Stimulated activated naive CD8-positive, alpha-beta T cell treated with anti-CD3 and anti-CD28 coated beads, Interleukin-15, Interleukin-2, amounts not matched to agents 100 ng/mL and 50 ng/mL, for 24 hours (primary cell): ENCODE results near the gene CTNNA3.

ENCODE experiments used
- H3K27ac Mint-ChIP-seq: one replicate; pipeline ENCODE4 v1.8.0; 2021; ENCODE audit warnings: mild to moderate bottlenecking, mixed read lengths
- H3K27me3 Mint-ChIP-seq: one replicate; pipeline ENCODE4 v1.8.0; 2021; ENCODE audit warnings: mixed read lengths
- H3K36me3 Mint-ChIP-seq: one replicate; pipeline ENCODE4 v1.8.0; 2021; ENCODE audit warnings: low read depth, mixed read lengths
- H3K4me1 Mint-ChIP-seq: one replicate; pipeline ENCODE4 v1.8.0; 2021; ENCODE audit warnings: low read depth, mixed read lengths
- H3K4me3 Mint-ChIP-seq: one replicate; pipeline ENCODE4 v1.8.0; 2021; ENCODE audit warnings: mild to moderate bottlenecking, mixed read lengths
- H3K9me3 Mint-ChIP-seq: one replicate; pipeline ENCODE4 v1.8.0; 2021; ENCODE audit warnings: mixed read lengths

CTNNA3 gene

DNA sequence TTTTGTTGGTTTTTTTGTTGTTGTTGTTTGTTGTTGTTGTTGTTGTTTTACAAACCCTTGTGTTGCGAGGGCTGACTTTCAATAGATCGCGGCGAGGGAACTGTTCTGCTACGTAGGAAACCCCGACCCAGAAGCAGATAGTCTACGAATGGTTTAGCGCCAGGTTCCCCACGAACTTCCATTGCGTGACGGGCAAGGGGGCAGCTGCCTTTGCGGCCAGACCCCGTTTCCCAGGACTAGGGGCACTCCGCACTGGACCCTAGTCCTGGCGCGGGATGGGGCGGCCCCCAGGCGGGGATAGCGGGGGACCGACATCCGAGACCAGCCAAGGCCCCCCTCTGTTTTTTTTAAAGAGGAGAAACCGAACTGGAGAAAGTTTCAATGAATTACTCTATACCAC, 650.6 kb downstream of the CTNNA3 start:
- no peaks in the 10 kb centered on the region for H3K27me3 Mint-ChIP-seq
- H3K4me1 Mint-ChIP-seq, result no peaks in the 10 kb centered on the region
- H3K27ac Mint-ChIP-seq, result no peak overlapping the region
- H3K9me3 Mint-ChIP-seq, result no peaks in the 10 kb centered on the region
- no peaks in the 10 kb centered on the region for H3K36me3 Mint-ChIP-seq
- H3K4me3 Mint-ChIP-seq, result no peak overlapping the region

- Mint-ChIP-seq H3K36me3 (no peaks in the 10 kb centered on the region), H3K4me1 (no peaks in the 10 kb centered on the region)
Measured at GRCh38 chr10:67043041-67043440, 653.0 kb downstream of the CTNNA3 start.

DNA sequence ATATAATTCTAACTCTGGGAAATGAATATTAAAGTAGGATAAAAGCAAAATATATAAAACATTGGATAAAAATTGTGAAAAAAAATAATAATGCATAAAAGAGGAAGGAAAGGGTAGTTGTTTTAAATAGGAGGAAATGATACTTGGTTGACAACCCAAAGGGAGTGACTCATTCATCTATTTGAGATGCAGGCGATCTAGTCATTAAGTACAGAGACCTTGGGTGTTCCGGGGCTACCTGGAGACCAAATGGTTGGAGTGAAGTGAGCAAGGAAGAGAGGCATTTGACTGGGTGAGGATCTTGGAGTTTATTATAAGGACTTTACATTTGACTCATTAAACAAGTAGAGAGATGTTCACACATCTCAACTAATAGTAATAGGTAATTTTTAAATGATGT, 659.2 kb downstream of the CTNNA3 start:
- H3K36me3 Mint-ChIP-seq, result no peaks in the 10 kb centered on the region
- H3K4me3 Mint-ChIP-seq, result no peak overlapping the region
- H3K27ac Mint-ChIP-seq, result no peak overlapping the region
- H3K4me1 Mint-ChIP-seq, result no peaks in the 10 kb centered on the region
- H3K9me3 Mint-ChIP-seq, result peaks cover 7% of the 10 kb centered on the region
- no peaks in the 10 kb centered on the region for H3K27me3 Mint-ChIP-seq

More at GRCh38 chr10:67043041-67043440, 653.0 kb downstream of the CTNNA3 start:
- Mint-ChIP-seq H3K9me3 (no peaks in the 10 kb centered on the region), H3K4me3 (no peak overlapping the region), H3K27me3 (no peaks in the 10 kb centered on the region), H3K27ac (no peak overlapping the region)

DNA sequence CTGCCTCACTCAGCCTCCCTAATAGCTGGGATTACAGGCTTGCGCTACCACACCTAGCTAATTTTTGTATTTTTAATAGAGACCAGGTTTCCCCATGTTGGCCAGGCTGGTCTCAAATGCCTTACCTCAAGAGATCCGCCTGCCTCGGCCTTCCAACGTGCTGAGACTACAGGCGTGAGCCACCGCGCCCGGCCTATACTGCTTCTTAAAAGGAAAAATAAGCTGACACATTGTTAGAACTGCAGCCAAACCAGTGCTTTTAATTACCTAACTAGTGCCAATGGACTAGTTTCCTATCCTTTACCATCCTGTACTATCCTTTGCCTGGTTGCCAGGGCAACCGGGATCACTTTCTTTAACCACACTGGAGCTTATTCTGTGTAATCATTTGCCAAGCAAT, 662.1 kb downstream of the CTNNA3 start:
- Mint-ChIP-seq H3K27ac (no peak overlapping the region), H3K27me3 (no peaks in the 10 kb centered on the region), H3K9me3 (peaks cover 7% of the 10 kb centered on the region), H3K4me3 (no peak overlapping the region), H3K4me1 (no peaks in the 10 kb centered on the region), H3K36me3 (no peaks in the 10 kb centered on the region)

DNA sequence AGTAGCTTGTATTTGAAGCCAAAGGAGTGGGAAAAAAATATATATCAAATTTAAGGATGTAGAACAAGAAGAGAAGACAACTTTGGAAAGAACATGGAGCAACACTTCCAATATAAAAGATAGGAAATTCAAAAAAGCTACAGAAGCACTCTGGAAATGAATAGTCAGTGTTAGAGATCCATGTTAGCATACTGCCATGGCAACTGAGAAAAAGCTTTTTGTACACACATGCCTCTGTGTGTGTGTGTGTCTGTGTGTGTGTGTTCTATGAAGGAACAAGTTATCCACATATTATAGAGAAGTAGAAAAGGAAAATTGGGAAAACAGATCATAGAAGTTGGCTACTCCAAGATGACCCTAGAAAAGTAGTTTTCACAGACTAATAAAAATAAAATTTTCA, 673.9 kb downstream of the CTNNA3 start:
- Mint-ChIP-seq H3K4me1 (no peaks in the 10 kb centered on the region), H3K27ac (no peak overlapping the region), H3K4me3 (no peak overlapping the region), H3K9me3 (peaks cover 4% of the 10 kb centered on the region), H3K27me3 (no peaks in the 10 kb centered on the region), H3K36me3 (no peaks in the 10 kb centered on the region)

- no peaks in the 10 kb centered on the region for H3K27me3 Mint-ChIP-seq
- H3K4me3 Mint-ChIP-seq, result no peak overlapping the region
- H3K36me3 Mint-ChIP-seq, result no peaks in the 10 kb centered on the region
- no peaks in the 10 kb centered on the region for H3K4me1 Mint-ChIP-seq
- H3K9me3 Mint-ChIP-seq, result peaks cover 4% of the 10 kb centered on the region
- no peak overlapping the region for H3K27ac Mint-ChIP-seq
Measured at GRCh38 chr10:67017218-67017617, 678.8 kb downstream of the CTNNA3 start.

GRCh38 chr10:67015225-67015624, 680.8 kb downstream of the CTNNA3 start:
- H3K27ac Mint-ChIP-seq, result no peak overlapping the region
- H3K4me3 Mint-ChIP-seq, result no peak overlapping the region
- H3K36me3 Mint-ChIP-seq, result no peaks in the 10 kb centered on the region
- H3K27me3 Mint-ChIP-seq, result no peaks in the 10 kb centered on the region
- peaks cover 4% of the 10 kb centered on the region for H3K9me3 Mint-ChIP-seq
- no peaks in the 10 kb centered on the region for H3K4me1 Mint-ChIP-seq

DNA sequence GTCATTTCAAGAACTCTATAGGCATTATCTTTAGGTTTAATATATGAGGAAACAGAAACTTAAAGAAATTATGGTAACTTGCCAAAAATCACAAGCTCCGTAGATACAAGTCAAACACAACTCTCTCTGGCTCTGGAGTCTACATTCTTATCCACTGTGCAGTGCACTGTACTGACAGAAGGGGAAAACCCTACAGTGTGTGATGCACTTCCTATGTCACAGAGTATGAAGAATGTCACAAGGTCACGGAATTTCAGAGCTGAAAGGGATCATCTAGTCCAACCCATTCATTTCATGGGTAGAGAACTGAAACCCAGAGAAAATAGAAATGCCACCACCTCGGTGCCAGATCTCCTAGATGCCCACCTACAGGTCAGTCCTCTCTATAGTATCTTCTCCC, 684.0 kb downstream of the CTNNA3 start:
- H3K9me3 Mint-ChIP-seq, result no peaks in the 10 kb centered on the region
- H3K4me1 Mint-ChIP-seq, result no peaks in the 10 kb centered on the region
- H3K36me3 Mint-ChIP-seq, result no peaks in the 10 kb centered on the region
- no peak overlapping the region for H3K27ac Mint-ChIP-seq
- H3K27me3 Mint-ChIP-seq, result no peaks in the 10 kb centered on the region
- H3K4me3 Mint-ChIP-seq, result no peak overlapping the region

- Mint-ChIP-seq H3K4me3 (no peak overlapping the region), H3K27me3 (no peaks in the 10 kb centered on the region), H3K36me3 (no peaks in the 10 kb centered on the region), H3K4me1 (no peaks in the 10 kb centered on the region), H3K9me3 (no peaks in the 10 kb centered on the region), H3K27ac (no peak overlapping the region)
Measured at GRCh38 chr10:67011480-67011879, 684.5 kb downstream of the CTNNA3 start.

- no peaks in the 10 kb centered on the region for H3K4me1 Mint-ChIP-seq
- H3K9me3 Mint-ChIP-seq, result no peaks in the 10 kb centered on the region
- H3K27ac Mint-ChIP-seq, result no peak overlapping the region
- H3K27me3 Mint-ChIP-seq, result no peaks in the 10 kb centered on the region
- H3K36me3 Mint-ChIP-seq, result no peaks in the 10 kb centered on the region
- no peak overlapping the region for H3K4me3 Mint-ChIP-seq
Measured at GRCh38 chr10:67005981-67006380, 690.0 kb downstream of the CTNNA3 start.

GRCh38 chr10:67004690-67005089, 691.3 kb downstream of the CTNNA3 start:
- no peaks in the 10 kb centered on the region for H3K36me3 Mint-ChIP-seq
- H3K4me1 Mint-ChIP-seq, result no peaks in the 10 kb centered on the region
- no peaks in the 10 kb centered on the region for H3K27me3 Mint-ChIP-seq
- H3K4me3 Mint-ChIP-seq, result no peak overlapping the region
- H3K9me3 Mint-ChIP-seq, result no peaks in the 10 kb centered on the region
- H3K27ac Mint-ChIP-seq, result no peak overlapping the region

- Mint-ChIP-seq H3K4me1 (no peaks in the 10 kb centered on the region), H3K27me3 (no peaks in the 10 kb centered on the region), H3K4me3 (no peak overlapping the region), H3K27ac (no peak overlapping the region), H3K36me3 (no peaks in the 10 kb centered on the region), H3K9me3 (no peaks in the 10 kb centered on the region)
Measured at GRCh38 chr10:66999762-67000545, 696.0 kb downstream of the CTNNA3 start.

- Mint-ChIP-seq H3K27me3 (no peaks in the 10 kb centered on the region), H3K27ac (no peak overlapping the region), H3K4me3 (no peak overlapping the region), H3K4me1 (no peaks in the 10 kb centered on the region), H3K36me3 (no peaks in the 10 kb centered on the region), H3K9me3 (no peaks in the 10 kb centered on the region)
Measured at GRCh38 chr10:66996996-66997395, 699.0 kb downstream of the CTNNA3 start.

DNA sequence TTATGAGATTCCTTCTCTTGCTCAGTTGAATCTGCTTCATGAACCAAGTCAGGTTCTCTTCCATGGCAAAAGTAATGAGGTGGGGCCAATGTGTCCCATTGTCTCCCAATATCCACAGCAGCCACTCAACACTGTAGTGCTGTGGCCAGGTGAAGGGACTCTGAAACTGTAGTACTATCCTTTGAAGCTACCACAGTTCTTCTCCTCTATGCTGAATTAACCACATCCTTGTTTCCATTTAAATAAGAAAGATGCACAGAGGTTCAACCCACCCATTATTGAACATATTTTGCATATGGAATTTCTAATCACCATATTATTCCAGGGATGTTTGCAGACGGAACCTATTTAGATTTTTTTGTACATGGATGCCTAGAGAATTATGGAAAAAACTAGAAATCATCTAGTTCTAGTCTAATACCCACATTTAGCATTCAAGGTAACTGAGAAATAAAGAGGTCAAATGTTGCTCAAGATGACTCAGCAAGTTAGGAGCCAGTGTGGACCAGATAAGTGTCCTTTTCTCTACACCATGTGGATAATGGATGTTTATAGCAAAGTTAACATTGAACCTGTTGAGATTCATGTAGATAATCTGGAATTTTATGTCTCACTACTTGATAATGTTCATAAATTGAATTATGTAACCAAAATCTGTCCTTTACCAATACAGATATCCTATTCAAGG, 705.7 kb downstream of the CTNNA3 start:
- H3K36me3 Mint-ChIP-seq, result no peaks in the 10 kb centered on the region
- no peak overlapping the region for H3K4me3 Mint-ChIP-seq
- H3K27me3 Mint-ChIP-seq, result no peaks in the 10 kb centered on the region
- H3K27ac Mint-ChIP-seq, result no peak overlapping the region
- H3K9me3 Mint-ChIP-seq, result peaks cover 4% of the 10 kb centered on the region
- H3K4me1 Mint-ChIP-seq, result no peaks in the 10 kb centered on the region

- H3K4me3 Mint-ChIP-seq, result no peak overlapping the region
- peaks cover 8% of the 10 kb centered on the region for H3K9me3 Mint-ChIP-seq
- no peaks in the 10 kb centered on the region for H3K27me3 Mint-ChIP-seq
- no peaks in the 10 kb centered on the region for H3K36me3 Mint-ChIP-seq
- H3K4me1 Mint-ChIP-seq, result no peaks in the 10 kb centered on the region
- H3K27ac Mint-ChIP-seq, result no peak overlapping the region
Measured at GRCh38 chr10:66983475-66983818, 712.5 kb downstream of the CTNNA3 start.
